Stimulated activated CD4-positive, alpha-beta T cell treated with anti-CD3 and anti-CD28 coated beads, TNF-alpha, amount 100 ng/mL, for 24 hours (primary cell): ENCODE results near the gene VCX2.
"Not testable (repeated sequence)": the region's sequence is repeated elsewhere in the genome, so short reads cannot be mapped to it uniquely, and the experiment has no call there.

Source experiments
- DNase-seq, 3 experiments: peaks; one replicate each; pipeline ENCODE4 v3.0.0-alpha.2; 2020; ENCODE audit warnings: low read depth in 3 of 3

The VCX2 gene

GRCh38 chrX:8171169-8171568 is at the start of gene VCX2:
TSS of gene VCX2 (minus strand) at chrX:8171267. CDS start at chrX:8170643, 624 bp downstream.
- not testable (repeated sequence) for DNase-seq

- no peak for DNase-seq
Measured at GRCh38 chrX:8204943-8205342, 33.9 kb upstream of the VCX2 start.

GRCh38 chrX:8204169-8204935 is 33.3 kb upstream of the VCX2 start:
- DNase-seq = no peak

GRCh38 chrX:8201896-8202331 is 30.8 kb upstream of the VCX2 start:
- DNase-seq = no peak

- no peak for DNase-seq
Measured at GRCh38 chrX:8196776-8197175, 25.7 kb upstream of the VCX2 start.

GRCh38 chrX:8194216-8194615 is 23.1 kb upstream of the VCX2 start:
- no peak for DNase-seq

GRCh38 chrX:8192276-8192675 is 21.2 kb upstream of the VCX2 start:
- DNase-seq = no peak

- no peak for DNase-seq
Measured at GRCh38 chrX:8191022-8191421, 20.0 kb upstream of the VCX2 start.

GRCh38 chrX:8190341-8190830 is 19.3 kb upstream of the VCX2 start:
- DNase-seq = no peak

GRCh38 chrX:8189096-8189830 is 18.2 kb upstream of the VCX2 start:
- DNase-seq = no peak

GRCh38 chrX:8183346-8183745 is 12.3 kb upstream of the VCX2 start:
- DNase-seq = no peak

GRCh38 chrX:8179656-8180055 is 8.6 kb upstream of the VCX2 start:
- no peak for DNase-seq

GRCh38 chrX:8154011-8154410 is 17.1 kb downstream of the VCX2 start:
- DNase-seq = not testable (repeated sequence)

- DNase-seq = no peak
Measured at GRCh38 chrX:8147226-8147625, 23.8 kb downstream of the VCX2 start.

GRCh38 chrX:8144925-8145324 is 26.1 kb downstream of the VCX2 start:
- DNase-seq = no peak

GRCh38 chrX:8141896-8142295 is 29.2 kb downstream of the VCX2 start:
- no peak for DNase-seq

- no peak for DNase-seq
Measured at GRCh38 chrX:8140986-8141744, 29.9 kb downstream of the VCX2 start.

GRCh38 chrX:8139716-8140115 is 31.4 kb downstream of the VCX2 start:
- no peak for DNase-seq

- no peak for DNase-seq
Measured at GRCh38 chrX:8138252-8138651, 32.8 kb downstream of the VCX2 start.

- no peak for DNase-seq
Measured at GRCh38 chrX:8126648-8127047, 44.4 kb downstream of the VCX2 start.

GRCh38 chrX:8126092-8126491 is 45.0 kb downstream of the VCX2 start:
- no peak for DNase-seq

- DNase-seq = no peak
Measured at GRCh38 chrX:8125566-8125965, 45.5 kb downstream of the VCX2 start.
